Stimulated activated CD8-positive, alpha-beta memory T cell treated with anti-CD3 and anti-CD28 coated beads, Interleukin-2, amount 100 ng/mL, for 1 hour (primary cell): ENCODE data around the gene IFI16.
"Not testable (repeated sequence)": the region's sequence is repeated elsewhere in the genome, so short reads cannot be mapped to it uniquely, and the experiment has no call there.

Experiments
- DNase-seq, 2 donors: peaks; one replicate each; pipeline ENCODE4 v3.0.0-alpha.2; 2020; ENCODE audit warnings: low read depth in 2 of 2

IFI16 gene

DNA sequence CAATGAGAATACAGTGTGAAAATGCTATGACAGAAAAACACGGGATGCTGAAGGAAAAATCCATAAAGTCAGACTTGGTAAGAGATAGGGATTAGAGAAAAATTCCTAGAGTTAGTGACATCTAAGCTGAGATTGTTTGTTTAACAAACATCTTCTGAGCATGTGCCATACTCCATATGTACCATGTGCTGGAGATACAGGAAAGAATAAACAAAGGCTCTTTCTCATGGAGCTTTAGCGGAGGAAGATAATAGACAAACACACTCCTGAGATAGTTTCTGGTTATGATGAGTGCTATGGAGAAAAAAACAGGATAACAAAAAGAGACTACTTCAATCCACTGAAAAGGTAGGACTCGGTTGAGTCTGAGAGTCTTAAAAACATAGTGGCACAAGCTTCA, 88.9 kb downstream of the IFI16 start:
- no peak for DNase-seq

DNA sequence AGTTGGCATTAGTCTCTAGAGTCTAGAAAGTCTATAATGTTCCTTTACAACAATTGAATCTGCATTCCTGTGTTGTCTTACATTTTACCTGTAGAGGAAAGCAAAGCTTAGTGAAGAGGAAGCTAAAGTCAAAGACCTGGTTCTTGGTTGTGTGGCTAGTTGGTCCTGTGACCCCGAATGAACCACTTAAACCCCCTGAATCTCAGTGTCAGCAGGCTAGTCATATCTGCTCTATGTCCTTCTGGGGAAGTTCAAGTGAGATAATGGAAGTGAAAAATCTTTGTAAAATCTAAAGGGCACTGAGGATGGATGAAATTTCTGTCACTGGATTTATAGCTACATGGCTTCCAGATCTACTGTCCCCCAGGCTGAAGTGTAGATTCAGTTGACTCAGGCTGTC, 90.9 kb downstream of the IFI16 start:
- DNase-seq = no peak

DNA sequence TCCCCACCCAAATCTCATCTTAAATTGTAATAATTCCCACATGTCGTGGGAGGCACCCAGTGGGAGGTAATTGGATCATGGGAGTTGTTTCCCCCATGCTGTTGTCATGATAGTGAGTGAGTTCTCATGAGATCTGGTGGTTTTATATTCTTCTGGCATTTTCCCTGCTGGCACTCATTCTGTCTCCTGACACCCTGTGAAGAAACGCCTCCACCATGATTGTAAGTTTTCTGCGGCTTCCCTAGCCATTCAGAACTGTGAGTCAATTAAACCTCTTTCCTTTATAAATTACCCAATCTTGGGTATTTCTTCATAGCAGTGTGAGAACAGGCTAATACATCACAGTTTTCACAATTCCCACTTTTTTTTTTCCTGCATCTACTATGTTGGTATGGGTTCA, 93.3 kb downstream of the IFI16 start:
- not testable (repeated sequence) for DNase-seq
